Left forelimb (tissue), 1 donor: ENCODE results near the gene MAP3K1.
"Not testable (repeated sequence)": the region's sequence is repeated elsewhere in the genome, so short reads cannot be mapped to it uniquely, and the experiment has no call there.

Source experiments
- DNase-seq: peaks from one replicate; pipeline ENCODE4 v3.0.0-alpha.2; 2018; ENCODE audit warnings: low spot score

MAP3K1 gene

GRCh38 chr5:56814963-56815657 lies at the start of gene MAP3K1:
Gene MAP3K1, plus strand, starts transcription at chr5:56815549. Its CDS starts 25 bp downstream, at chr5:56815574.
- DNase-seq: peak; percentile 94

GRCh38 chr5:56766926-56767325 lies 48.4 kb upstream of the MAP3K1 start:
- no peak for DNase-seq

GRCh38 chr5:56769875-56770604 lies 45.3 kb upstream of the MAP3K1 start:
- no peak for DNase-seq

- no peak for DNase-seq
These were observed 42.6 kb upstream of the MAP3K1 start for GRCh38 chr5:56772767-56773166.

- DNase-seq: no peak
These were observed 40.4 kb upstream of the MAP3K1 start for GRCh38 chr5:56774957-56775356.

- DNase-seq: not testable (repeated sequence)
These were observed 39.0 kb upstream of the MAP3K1 start for GRCh38 chr5:56776212-56776846.

- DNase-seq: no peak
These were observed 32.1 kb upstream of the MAP3K1 start for GRCh38 chr5:56783261-56783660.

GRCh38 chr5:56786346-56786745 lies 29.0 kb upstream of the MAP3K1 start:
- no peak for DNase-seq

- DNase-seq: no peak
These were observed 24.0 kb upstream of the MAP3K1 start for GRCh38 chr5:56791396-56791795.

GRCh38 chr5:56798521-56798920 lies 16.8 kb upstream of the MAP3K1 start:
- no peak for DNase-seq

GRCh38 chr5:56800186-56800585 lies 15.2 kb upstream of the MAP3K1 start:
- DNase-seq: no peak

- no peak for DNase-seq
These were observed 14.1 kb upstream of the MAP3K1 start for GRCh38 chr5:56801256-56801655.

- no peak for DNase-seq
These were observed 13.1 kb upstream of the MAP3K1 start for GRCh38 chr5:56802205-56802604.

GRCh38 chr5:56803025-56803424 lies 12.3 kb upstream of the MAP3K1 start:
- DNase-seq: no peak

- DNase-seq: no peak
These were observed 11.5 kb upstream of the MAP3K1 start for GRCh38 chr5:56803894-56804293.

- no peak for DNase-seq
These were observed 7.7 kb upstream of the MAP3K1 start for GRCh38 chr5:56807679-56808078.

GRCh38 chr5:56808211-56808610 lies 7.1 kb upstream of the MAP3K1 start:
- no peak for DNase-seq

- no peak for DNase-seq
These were observed 4.5 kb upstream of the MAP3K1 start for GRCh38 chr5:56810826-56811225.

GRCh38 chr5:56812110-56812509 lies 3.2 kb upstream of the MAP3K1 start:
- no peak for DNase-seq

GRCh38 chr5:56813302-56813701 lies 2.0 kb upstream of the MAP3K1 start:
- DNase-seq: no peak

- DNase-seq: peak; percentile 75
These were observed 887 bp upstream of the MAP3K1 start for GRCh38 chr5:56814361-56814962.

GRCh38 chr5:56815658-56816545 lies 553 bp downstream of the MAP3K1 start:
- peak; percentile 68 for DNase-seq
